ENCODE data around the gene FRY.

FRY gene

DNA sequence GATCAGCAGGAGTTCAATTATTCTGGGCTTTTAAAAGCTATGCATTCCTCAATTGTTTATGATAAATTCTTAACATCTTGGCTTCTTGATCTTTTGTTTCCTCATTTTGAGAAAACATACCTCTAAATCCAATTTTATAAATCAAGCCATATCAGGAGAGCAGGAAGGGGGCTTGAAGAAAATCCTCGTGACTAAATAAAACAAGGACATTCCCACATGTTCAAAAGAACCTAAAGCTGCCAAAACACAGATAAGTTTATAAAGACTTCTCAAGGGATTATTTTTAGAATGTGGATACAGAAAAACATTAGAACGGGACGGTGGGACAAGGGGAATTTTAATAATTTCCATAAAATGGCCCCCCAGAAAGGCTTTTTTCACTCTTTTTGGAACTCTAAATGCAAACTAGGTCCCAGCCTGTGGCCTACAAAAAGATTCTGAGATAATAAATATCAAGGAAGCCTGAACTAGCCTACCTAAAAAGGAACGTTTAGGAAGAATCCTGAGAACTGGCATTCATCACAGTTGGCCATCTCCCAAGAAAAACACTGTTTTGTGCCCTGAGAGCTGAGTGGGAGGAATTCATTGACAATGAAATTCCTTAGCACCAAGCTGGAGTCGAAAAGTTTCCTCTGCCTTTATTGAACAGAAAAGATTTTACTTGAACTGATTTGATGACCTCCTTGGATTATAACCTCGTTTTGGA, 253.5 kb downstream of the FRY start:
- peak; percentile 22 for DNase-seq (ENCODE audit: low read depth, low spot score)
- no peaks in the 10 kb centered on the region for H3K9me3 ChIP-seq (ENCODE audit: low read depth, low read length)
- TF ChIP-seq POLR2AphosphoS5 (IDR thresholded peaks at IDR 0.05; ENCODE audit: borderline replicate concordance, low read depth, low read length) (no peak), EZH2 (IDR thresholded peaks at IDR 0.05) (no peak), FOXP2 (optimal IDR thresholded peaks at IDR 0.05; ENCODE audit: control extremely low read depth, extremely low read length, insufficient read depth) (no peak)
- H3K9ac ChIP-seq (ENCODE audit: insufficient read length) = peak overlapping the region; percentile 42
- peak overlapping the region; percentile 79 for H3K27ac ChIP-seq
- H3K36me3 ChIP-seq (ENCODE audit: insufficient read depth, low read length) = no peaks in the 10 kb centered on the region
- H3K4me3 ChIP-seq = peak overlapping the region; percentile 49

DNA sequence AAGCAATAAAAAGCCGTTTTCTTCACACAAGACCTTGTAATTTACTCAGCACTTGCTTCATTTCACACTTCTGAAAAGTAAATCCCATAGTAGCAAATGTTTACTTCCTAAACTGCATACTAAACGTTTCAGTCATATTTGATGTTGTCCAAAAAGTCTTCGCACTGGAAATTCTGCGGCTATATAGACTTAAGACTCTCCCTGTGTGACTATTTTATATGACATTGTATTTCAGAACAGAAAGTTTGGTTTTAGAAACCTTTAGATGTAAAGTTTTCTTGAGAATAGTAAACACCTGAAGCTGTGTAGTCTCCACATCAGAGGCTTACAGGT, 254.0 kb downstream of the FRY start:
- Histone ChIP-seq H3K9ac (ENCODE audit: insufficient read length) (peak overlapping the region; percentile 42), H3K9me3 (ENCODE audit: low read depth, low read length) (no peaks in the 10 kb centered on the region), H3K27ac (peak overlapping the region; percentile 79), H3K4me3 (peak overlapping the region; percentile 49), H3K36me3 (ENCODE audit: insufficient read depth, low read length) (no peaks in the 10 kb centered on the region)
- DNase-seq (ENCODE audit: low read depth, low spot score) = no peak
- TF ChIP-seq EZH2 (IDR thresholded peaks at IDR 0.05) (no peak), POLR2AphosphoS5 (IDR thresholded peaks at IDR 0.05; ENCODE audit: borderline replicate concordance, low read depth, low read length) (no peak), FOXP2 (optimal IDR thresholded peaks at IDR 0.05; ENCODE audit: control extremely low read depth, extremely low read length, insufficient read depth) (no peak)

DNA sequence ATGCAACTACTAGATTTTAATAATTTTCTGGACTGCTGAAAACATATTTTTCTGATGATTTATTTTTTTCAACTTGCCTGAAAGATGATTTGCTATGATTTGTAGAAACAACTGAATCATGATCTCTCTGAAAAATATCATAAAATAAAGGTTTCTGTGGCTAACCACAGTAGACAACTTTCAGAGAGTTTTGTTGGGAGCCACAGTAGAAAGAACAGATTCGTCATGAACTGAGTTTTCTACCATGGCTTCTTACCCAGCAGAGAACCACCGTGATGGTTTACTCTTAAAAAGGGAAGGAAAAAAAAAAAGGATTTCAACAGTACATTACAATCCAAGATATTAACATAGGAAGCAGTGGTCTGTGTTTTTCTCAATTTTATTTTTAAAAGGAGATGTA, 265.6 kb downstream of the FRY start:
- no peak overlapping the region for H3K27ac ChIP-seq
- DNase-seq (ENCODE audit: low read depth, low spot score) = no peak
- no peaks in the 10 kb centered on the region for H3K9me3 ChIP-seq (ENCODE audit: low read depth, low read length)
- no peak overlapping the region for H3K4me3 ChIP-seq
- H3K9ac ChIP-seq (ENCODE audit: insufficient read length) = no peak overlapping the region
- H3K36me3 ChIP-seq (ENCODE audit: insufficient read depth, low read length) = no peaks in the 10 kb centered on the region
- TF ChIP-seq EZH2 (IDR thresholded peaks at IDR 0.05) = no peak
- TF ChIP-seq POLR2AphosphoS5 (IDR thresholded peaks at IDR 0.05; ENCODE audit: borderline replicate concordance, low read depth, low read length) = no peak
- TF ChIP-seq FOXP2 (optimal IDR thresholded peaks at IDR 0.05; ENCODE audit: control extremely low read depth, extremely low read length, insufficient read depth) = no peak

DNA sequence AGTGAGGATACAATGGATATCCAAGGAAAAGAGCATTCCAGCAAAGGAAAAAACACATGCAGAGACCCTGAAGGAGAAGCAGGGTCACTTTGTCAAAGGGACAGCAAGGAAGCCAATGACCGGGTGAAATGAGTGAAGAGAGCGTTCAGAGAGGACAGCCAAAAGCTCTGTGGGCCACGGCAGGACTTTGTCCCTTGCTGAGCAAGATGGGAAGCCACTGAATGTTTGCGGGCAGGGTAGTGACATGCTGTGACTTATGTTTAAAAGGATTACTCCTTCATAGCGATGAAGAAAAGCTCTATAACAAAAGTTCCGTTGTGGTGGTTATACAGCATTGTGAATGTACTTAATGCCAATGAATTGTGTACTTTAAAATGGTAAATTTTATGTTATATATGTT, 267.1 kb downstream of the FRY start:
- Histone ChIP-seq H3K36me3 (ENCODE audit: insufficient read depth, low read length) (no peaks in the 10 kb centered on the region), H3K9ac (ENCODE audit: insufficient read length) (no peak overlapping the region), H3K9me3 (ENCODE audit: low read depth, low read length) (no peaks in the 10 kb centered on the region), H3K4me3 (no peak overlapping the region), H3K27ac (no peak overlapping the region)
- DNase-seq (ENCODE audit: low read depth, low spot score) = no peak
- no peak for TF ChIP-seq EZH2 (IDR thresholded peaks at IDR 0.05)
- no peak for TF ChIP-seq FOXP2 (optimal IDR thresholded peaks at IDR 0.05; ENCODE audit: control extremely low read depth, extremely low read length, insufficient read depth)
- TF ChIP-seq POLR2AphosphoS5 (IDR thresholded peaks at IDR 0.05; ENCODE audit: borderline replicate concordance, low read depth, low read length) = no peak

DNA sequence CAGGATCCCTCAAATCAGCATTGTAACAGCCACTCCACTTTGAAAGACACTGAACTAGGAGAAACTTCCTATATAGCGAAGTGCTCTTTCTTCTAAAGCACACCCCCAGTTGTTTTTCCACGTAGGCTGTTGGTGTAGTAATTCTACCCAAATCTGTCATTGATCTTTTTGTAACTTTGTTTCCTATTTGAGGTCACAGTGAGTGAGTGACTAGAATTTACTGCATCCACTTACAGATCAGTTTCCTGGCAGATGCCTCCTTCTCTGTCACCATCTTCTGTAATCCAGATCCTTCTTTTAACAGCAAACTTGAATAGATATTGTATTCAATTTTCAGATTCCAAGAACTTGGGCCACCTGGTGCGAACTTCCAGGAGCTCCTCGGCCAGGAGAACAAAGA, 268.3 kb downstream of the FRY start:
- no peak overlapping the region for H3K4me3 ChIP-seq
- H3K27ac ChIP-seq = no peak overlapping the region
- DNase-seq (ENCODE audit: low read depth, low spot score) = no peak

DNA sequence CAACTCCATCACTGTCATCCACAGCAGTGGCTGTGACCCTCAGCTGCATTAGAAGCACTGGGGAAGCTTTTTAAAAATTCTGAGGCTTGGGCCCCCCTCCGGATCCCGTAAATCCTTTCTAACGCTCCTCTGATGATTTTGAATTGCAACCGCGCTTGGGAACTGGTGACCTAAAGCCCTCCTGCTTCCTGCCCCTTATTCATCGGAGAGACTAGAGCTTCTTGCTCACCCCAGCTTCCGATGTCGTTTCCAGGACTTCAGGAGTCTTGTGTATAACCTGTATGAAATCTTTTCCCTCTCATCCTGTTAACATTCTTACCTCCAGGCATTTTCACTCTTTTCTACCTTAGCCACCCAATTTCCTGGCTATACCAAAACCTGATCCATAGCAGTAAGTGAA, 268.8 kb downstream of the FRY start:
- H3K36me3 ChIP-seq (ENCODE audit: insufficient read depth, low read length) = no peaks in the 10 kb centered on the region
- H3K9ac ChIP-seq (ENCODE audit: insufficient read length) = no peak overlapping the region
- H3K4me3 ChIP-seq = no peak overlapping the region
- TF ChIP-seq FOXP2 (optimal IDR thresholded peaks at IDR 0.05; ENCODE audit: control extremely low read depth, extremely low read length, insufficient read depth) = no peak
- no peak for TF ChIP-seq POLR2AphosphoS5 (IDR thresholded peaks at IDR 0.05; ENCODE audit: borderline replicate concordance, low read depth, low read length)
- TF ChIP-seq EZH2 (IDR thresholded peaks at IDR 0.05) = no peak
- H3K27ac ChIP-seq = no peak overlapping the region
- no peaks in the 10 kb centered on the region for H3K9me3 ChIP-seq (ENCODE audit: low read depth, low read length)
- no peak for DNase-seq (ENCODE audit: low read depth, low spot score)

More for the DNA sequence above, 268.3 kb downstream of the FRY start:
- Histone ChIP-seq H3K36me3 (ENCODE audit: insufficient read depth, low read length) (no peaks in the 10 kb centered on the region), H3K9ac (ENCODE audit: insufficient read length) (no peak overlapping the region), H3K9me3 (ENCODE audit: low read depth, low read length) (no peaks in the 10 kb centered on the region)
- TF ChIP-seq FOXP2 (optimal IDR thresholded peaks at IDR 0.05; ENCODE audit: control extremely low read depth, extremely low read length, insufficient read depth) (no peak), POLR2AphosphoS5 (IDR thresholded peaks at IDR 0.05; ENCODE audit: borderline replicate concordance, low read depth, low read length) (no peak), EZH2 (IDR thresholded peaks at IDR 0.05) (no peak)

DNA sequence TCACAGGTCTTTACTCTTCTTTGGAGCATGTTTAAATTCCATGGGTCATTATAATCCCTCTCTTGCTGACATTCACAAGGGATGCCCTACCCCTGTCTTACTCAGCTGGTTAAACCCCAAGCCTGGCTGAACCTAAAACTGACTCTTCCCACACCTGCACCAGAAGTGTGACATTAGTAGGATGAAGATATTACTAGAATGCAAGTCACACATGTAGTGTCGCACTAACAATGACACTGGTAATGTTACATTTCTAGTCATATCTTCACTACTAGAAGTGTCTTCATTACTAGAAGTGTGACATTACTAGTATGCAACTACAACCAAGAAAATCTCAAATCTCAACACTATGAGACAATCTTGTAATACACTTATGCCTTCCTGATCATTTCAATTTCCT, 269.3 kb downstream of the FRY start:
- no peaks in the 10 kb centered on the region for H3K9me3 ChIP-seq (ENCODE audit: low read depth, low read length)
- H3K4me3 ChIP-seq = no peak overlapping the region
- no peaks in the 10 kb centered on the region for H3K36me3 ChIP-seq (ENCODE audit: insufficient read depth, low read length)
- TF ChIP-seq POLR2AphosphoS5 (IDR thresholded peaks at IDR 0.05; ENCODE audit: borderline replicate concordance, low read depth, low read length) (no peak), EZH2 (IDR thresholded peaks at IDR 0.05) (no peak), FOXP2 (optimal IDR thresholded peaks at IDR 0.05; ENCODE audit: control extremely low read depth, extremely low read length, insufficient read depth) (no peak)
- no peak for DNase-seq (ENCODE audit: low read depth, low spot score)
- H3K9ac ChIP-seq (ENCODE audit: insufficient read length) = no peak overlapping the region
- no peak overlapping the region for H3K27ac ChIP-seq

DNA sequence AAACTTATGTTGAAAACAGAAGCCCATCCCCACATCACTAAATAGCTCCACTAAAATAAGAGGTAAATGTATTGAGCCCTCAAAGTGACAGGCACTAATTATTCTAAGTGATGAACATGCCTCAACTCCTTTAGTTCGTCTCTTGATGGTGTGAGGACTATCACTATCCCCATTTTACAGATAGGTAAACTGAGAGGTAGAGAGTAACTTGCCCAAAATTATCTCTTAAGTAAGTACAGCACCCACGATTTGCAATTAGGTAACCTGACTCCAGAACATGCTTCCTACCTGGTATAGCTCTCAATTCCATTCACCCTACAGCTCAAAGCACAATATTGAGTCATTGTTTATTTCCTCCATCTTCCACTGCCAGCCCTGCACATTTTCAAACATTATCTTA, 270.9 kb downstream of the FRY start:
- no peaks in the 10 kb centered on the region for H3K36me3 ChIP-seq (ENCODE audit: insufficient read depth, low read length)
- H3K4me3 ChIP-seq = no peak overlapping the region
- no peak overlapping the region for H3K27ac ChIP-seq
- H3K9me3 ChIP-seq (ENCODE audit: low read depth, low read length) = no peaks in the 10 kb centered on the region
- DNase-seq (ENCODE audit: low read depth, low spot score) = no peak
- H3K9ac ChIP-seq (ENCODE audit: insufficient read length) = no peak overlapping the region
- no peak for TF ChIP-seq POLR2AphosphoS5 (IDR thresholded peaks at IDR 0.05; ENCODE audit: borderline replicate concordance, low read depth, low read length)
- TF ChIP-seq FOXP2 (optimal IDR thresholded peaks at IDR 0.05; ENCODE audit: control extremely low read depth, extremely low read length, insufficient read depth) = no peak
- no peak for TF ChIP-seq EZH2 (IDR thresholded peaks at IDR 0.05)

DNA sequence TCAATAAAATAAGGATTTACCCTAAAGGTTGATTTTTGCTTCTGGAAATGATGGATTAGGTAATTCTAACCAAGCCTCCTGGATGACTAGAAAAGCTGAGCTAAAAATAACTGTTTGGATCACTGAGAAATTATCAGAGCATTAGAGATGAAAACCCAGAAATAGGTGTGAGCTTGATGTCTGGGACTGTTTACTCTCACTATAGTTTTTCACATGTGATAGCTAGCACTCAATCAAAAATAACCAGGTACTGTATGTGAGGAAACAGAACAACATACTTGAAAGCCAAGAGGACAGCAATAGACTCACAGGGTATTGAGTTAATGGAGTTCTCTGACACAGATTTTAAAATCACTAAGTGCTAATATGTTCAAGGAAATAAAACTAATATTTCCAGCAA, 274.1 kb downstream of the FRY start:
- TF ChIP-seq POLR2AphosphoS5 (IDR thresholded peaks at IDR 0.05; ENCODE audit: borderline replicate concordance, low read depth, low read length) (no peak), FOXP2 (optimal IDR thresholded peaks at IDR 0.05; ENCODE audit: control extremely low read depth, extremely low read length, insufficient read depth) (no peak), EZH2 (IDR thresholded peaks at IDR 0.05) (no peak)
- Histone ChIP-seq H3K4me3 (no peak overlapping the region), H3K9ac (ENCODE audit: insufficient read length) (no peak overlapping the region), H3K9me3 (ENCODE audit: low read depth, low read length) (no peaks in the 10 kb centered on the region), H3K36me3 (ENCODE audit: insufficient read depth, low read length) (no peaks in the 10 kb centered on the region), H3K27ac (no peak overlapping the region)
- no peak for DNase-seq (ENCODE audit: low read depth, low spot score)
